Natural killer cell treated with Interleukin-12 subunit alpha and Interleukin-12 subunit beta and Interleukin-15 and Interleukin-18, amount 100 ng/mL, for 72 hours (primary cell): Measurements from ENCODE around the gene MSH6. TPM values are rescaled to one million over a fixed set of nuclear protein-coding genes. Genes with fewer than 3 reads are reported as not detected.
"Not testable (repeated sequence)": the region's sequence is repeated elsewhere in the genome, so short reads cannot be mapped to it uniquely, and the experiment has no call there.

ENCODE experiments used
- ATAC-seq, 2 donors: fragments of 150-1000 bp; cut with Tn5 transposase in 1 of 2; sonication (Bioruptor Pico), chemical (Tn5 transposase) in 1 of 2; 2 replicates each; pipeline ENCODE4 v1.10.0; 2021
- DNase-seq: peaks from one replicate; pipeline ENCODE4 v3.0.0; 2022; ENCODE audit warnings: low spot score
- H3K27ac Mint-ChIP-seq, 2 donors: 1 replicate in 1 of 2; 2 replicates in 1 of 2; pipeline ENCODE4 v1.8.0; 2022; ENCODE audit warnings: mixed read lengths in 2 of 2, mild to moderate bottlenecking in 1 of 2, moderate library complexity in 1 of 2
- H3K27me3 Mint-ChIP-seq, 2 donors: 1 replicate in 1 of 2; 2 replicates in 1 of 2; pipeline ENCODE4 v1.8.0; 2022; ENCODE audit warnings: mixed read lengths in 2 of 2
- H3K36me3 Mint-ChIP-seq: one replicate; pipeline ENCODE4 v1.8.0; 2022; ENCODE audit warnings: mixed read lengths
- H3K4me1 Mint-ChIP-seq, 2 donors: 1 replicate in 1 of 2; 2 replicates in 1 of 2; pipeline ENCODE4 v1.8.0; 2022; ENCODE audit warnings: low read depth in 2 of 2, mixed read lengths in 2 of 2, mild to moderate bottlenecking in 1 of 2
- H3K4me3 Mint-ChIP-seq: one replicate; pipeline ENCODE4 v1.8.0; 2022; ENCODE audit warnings: mixed read lengths
- H3K9me3 Mint-ChIP-seq: 2 replicates; pipeline ENCODE4 v1.8.0; 2022; ENCODE audit warnings: mixed read lengths
- total RNA-seq, 2 donors: library from RNA; stranded (reverse); gene quantifications; one replicate each; pipeline ENCODE4 v1.2.3, GENCODE V29; 2022

The MSH6 gene
- total RNA-seq, 2 donors from 2014 or later = 62.7 to 81.2 TPM

DNA sequence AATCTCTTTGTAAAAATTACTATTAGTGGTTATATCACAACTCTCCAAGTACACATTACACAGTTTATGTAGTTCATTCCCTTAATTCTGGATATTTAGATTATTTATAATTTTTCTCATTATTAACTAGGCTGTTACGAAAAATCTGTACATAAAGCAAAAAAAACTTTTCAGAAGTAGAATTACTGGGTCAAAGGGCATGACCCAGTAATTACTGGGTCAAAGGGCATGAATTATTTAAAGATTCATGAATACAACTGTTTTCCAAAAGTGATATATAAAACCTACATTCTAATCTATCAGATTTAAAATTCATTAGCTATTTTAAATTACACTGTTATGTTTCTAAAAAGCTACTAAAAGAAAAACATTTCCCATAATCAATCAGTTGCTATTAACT lies 55.3 kb downstream of the MSH6 start:
- Mint-ChIP-seq H3K9me3 (no peaks in the 10 kb centered on the region), H3K4me1 (peaks cover 6 to 8% of the 10 kb centered on the region in 2 donors), H3K4me3 (no peak overlapping the region), H3K27ac (no peak overlapping the region), H3K27me3 (no peaks in the 10 kb centered on the region), H3K36me3 (peaks cover 12% of the 10 kb centered on the region)
- DNase-seq (no peak), ATAC-seq (no peak)

DNA sequence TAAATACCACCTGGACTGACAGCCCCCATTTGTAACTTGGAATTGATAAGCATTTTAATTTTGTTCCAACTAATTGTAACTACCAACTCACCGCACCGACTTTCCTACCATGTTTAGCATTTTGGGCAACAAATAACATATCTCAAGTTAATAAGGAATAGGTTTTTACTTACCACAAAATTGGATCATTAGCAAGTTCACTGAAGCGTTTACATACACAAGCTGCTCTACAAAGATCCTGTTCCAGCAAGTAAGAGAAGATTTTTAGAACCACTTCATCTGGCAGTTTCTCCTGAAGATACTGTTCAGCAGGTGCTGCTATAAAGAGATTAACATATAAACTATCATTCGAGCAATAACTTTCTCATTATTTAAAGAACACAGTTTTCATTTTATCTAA lies 55.7 kb downstream of the MSH6 start:
- Mint-ChIP-seq H3K27ac (peak overlapping the region in 1 of 2 donors; percentile 23), H3K9me3 (no peaks in the 10 kb centered on the region), H3K4me1 (peaks cover 10 to 13% of the 10 kb centered on the region in 2 donors)

DNA sequence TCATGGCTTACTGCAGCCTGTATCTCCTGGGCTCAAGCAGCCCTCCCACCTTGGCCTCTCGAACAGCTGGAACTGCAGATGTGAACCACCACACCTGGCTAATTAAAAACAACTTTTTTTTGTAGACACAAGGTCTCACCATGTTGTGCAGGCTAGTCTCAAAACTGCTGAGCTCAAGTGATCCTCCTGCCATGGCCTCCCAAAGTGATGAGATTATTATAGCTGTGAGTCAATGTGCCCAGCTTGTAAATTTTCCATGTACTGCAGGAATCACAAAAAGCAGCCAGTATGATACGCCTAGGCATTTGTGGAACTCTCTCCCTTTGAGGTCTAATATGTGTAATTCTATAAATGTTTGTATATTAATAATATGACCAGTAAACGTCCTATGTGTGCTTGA lies 59.9 kb downstream of the MSH6 start:
- no peak for ATAC-seq
- Mint-ChIP-seq H3K4me3 (no peak overlapping the region), H3K4me1 (peaks cover 21 to 29% of the 10 kb centered on the region in 2 donors), H3K9me3 (no peaks in the 10 kb centered on the region), H3K36me3 (peaks cover 5% of the 10 kb centered on the region), H3K27ac (peak overlapping the region in 1 of 2 donors; percentile 11), H3K27me3 (no peaks in the 10 kb centered on the region)
- DNase-seq = no peak

More for the DNA sequence above, 55.7 kb downstream of the MSH6 start:
- H3K4me3 Mint-ChIP-seq = no peak overlapping the region
- ATAC-seq = no peak
- no peaks in the 10 kb centered on the region for H3K27me3 Mint-ChIP-seq
- DNase-seq = no peak
- H3K36me3 Mint-ChIP-seq = peaks cover 12% of the 10 kb centered on the region

DNA sequence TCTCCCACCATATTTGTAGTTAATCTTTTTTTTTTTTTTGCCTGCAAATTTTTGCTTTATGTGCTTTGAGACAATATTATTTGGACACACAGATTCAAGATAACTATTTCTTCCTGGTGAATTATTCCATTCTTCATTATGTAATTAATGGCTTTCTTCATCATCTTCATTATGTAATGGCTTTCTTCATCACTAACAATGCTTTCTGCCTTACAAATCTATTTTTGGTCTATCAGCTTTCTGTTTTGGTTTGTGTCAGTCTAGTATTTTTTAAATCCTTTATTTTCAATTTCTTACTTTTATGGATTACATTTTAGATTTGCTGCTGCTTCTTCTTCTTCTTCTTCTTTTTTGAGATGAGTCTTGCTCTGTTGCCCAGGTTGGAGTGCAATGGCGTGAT lies 60.5 kb downstream of the MSH6 start:
- ATAC-seq (no peak), DNase-seq (no peak)
- Mint-ChIP-seq H3K9me3 (no peaks in the 10 kb centered on the region), H3K4me3 (no peak overlapping the region), H3K27ac (peak overlapping the region in 1 of 2 donors; percentile 11), H3K36me3 (peaks cover 5% of the 10 kb centered on the region), H3K27me3 (no peaks in the 10 kb centered on the region), H3K4me1 (peaks cover 21 to 33% of the 10 kb centered on the region in 2 donors)

DNA sequence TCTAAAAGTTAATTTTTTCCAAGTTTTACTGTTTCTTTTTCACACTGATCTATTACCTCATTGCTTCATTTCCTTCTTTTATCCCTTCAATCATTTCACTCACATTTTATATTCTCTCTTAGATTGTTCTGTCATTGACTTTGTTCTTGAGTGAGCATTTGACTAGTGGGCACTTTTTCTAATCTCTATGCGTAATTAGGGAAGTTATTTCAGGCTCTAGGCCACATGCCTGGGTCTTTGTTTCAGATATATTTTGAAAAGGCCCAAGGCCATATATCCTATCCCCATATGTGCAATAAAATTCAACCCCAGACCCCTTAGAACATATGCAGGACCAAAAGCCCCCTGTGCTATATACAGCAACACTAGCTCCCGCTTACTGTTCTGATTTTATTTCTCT lies 61.2 kb downstream of the MSH6 start:
- ATAC-seq (no peak), DNase-seq (no peak)
- Mint-ChIP-seq H3K4me1 (peaks cover 21 to 33% of the 10 kb centered on the region in 2 donors), H3K27ac (peak overlapping the region; percentile 9 to 11), H3K4me3 (peak overlapping the region; percentile 2), H3K9me3 (no peaks in the 10 kb centered on the region), H3K27me3 (no peaks in the 10 kb centered on the region), H3K36me3 (no peaks in the 10 kb centered on the region)

DNA sequence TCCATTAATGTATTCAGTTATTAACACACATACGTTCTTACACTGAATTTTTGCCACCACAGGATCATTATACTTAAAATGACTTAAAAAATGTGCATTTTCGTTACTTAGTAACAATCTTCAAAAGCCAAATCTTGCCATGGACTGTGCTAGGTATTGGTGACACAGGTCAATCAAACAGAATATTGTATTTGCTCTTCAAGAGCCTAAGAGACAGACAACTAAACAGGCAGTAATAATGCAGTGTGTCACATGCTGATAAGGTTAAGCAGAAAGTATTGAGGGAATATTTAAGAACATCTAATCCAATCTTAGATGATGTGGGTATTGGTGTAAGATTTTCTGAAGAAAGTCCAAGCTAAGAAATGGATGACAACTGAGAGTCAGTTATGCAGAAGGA lies 66.4 kb downstream of the MSH6 start:
- H3K27me3 Mint-ChIP-seq = no peaks in the 10 kb centered on the region

DNA sequence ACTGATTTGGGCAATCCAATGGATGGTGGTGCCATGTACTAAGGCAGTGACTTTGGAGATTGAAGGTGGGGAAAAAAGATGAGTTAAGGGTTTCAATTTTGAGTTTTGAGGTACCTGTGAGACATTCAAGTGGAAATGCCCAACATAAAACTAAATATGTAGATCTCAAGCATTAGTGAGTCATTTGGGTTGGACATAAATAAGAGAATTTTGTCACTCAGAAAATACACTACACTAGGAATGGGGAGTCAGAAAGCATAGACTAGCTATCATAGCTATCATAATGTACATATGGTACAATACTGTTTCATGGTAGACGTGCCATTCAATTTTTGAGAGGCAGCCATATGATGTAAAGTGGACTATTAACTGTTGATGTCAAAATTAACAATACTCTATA lies 67.3 kb downstream of the MSH6 start:
- no peak for ATAC-seq
- peaks cover 21 to 22% of the 10 kb centered on the region in 2 donors for H3K4me1 Mint-ChIP-seq
- no peaks in the 10 kb centered on the region for H3K27me3 Mint-ChIP-seq
- no peaks in the 10 kb centered on the region for H3K36me3 Mint-ChIP-seq
- H3K4me3 Mint-ChIP-seq = no peak overlapping the region
- DNase-seq = no peak
- no peaks in the 10 kb centered on the region for H3K9me3 Mint-ChIP-seq
- H3K27ac Mint-ChIP-seq = no peak overlapping the region

More for the DNA sequence above, 66.4 kb downstream of the MSH6 start:
- Mint-ChIP-seq H3K36me3 (no peaks in the 10 kb centered on the region), H3K27ac (no peak overlapping the region), H3K4me1 (peaks cover 26 to 30% of the 10 kb centered on the region in 2 donors), H3K4me3 (no peak overlapping the region), H3K9me3 (no peaks in the 10 kb centered on the region)
- ATAC-seq (no peak), DNase-seq (no peak)

DNA sequence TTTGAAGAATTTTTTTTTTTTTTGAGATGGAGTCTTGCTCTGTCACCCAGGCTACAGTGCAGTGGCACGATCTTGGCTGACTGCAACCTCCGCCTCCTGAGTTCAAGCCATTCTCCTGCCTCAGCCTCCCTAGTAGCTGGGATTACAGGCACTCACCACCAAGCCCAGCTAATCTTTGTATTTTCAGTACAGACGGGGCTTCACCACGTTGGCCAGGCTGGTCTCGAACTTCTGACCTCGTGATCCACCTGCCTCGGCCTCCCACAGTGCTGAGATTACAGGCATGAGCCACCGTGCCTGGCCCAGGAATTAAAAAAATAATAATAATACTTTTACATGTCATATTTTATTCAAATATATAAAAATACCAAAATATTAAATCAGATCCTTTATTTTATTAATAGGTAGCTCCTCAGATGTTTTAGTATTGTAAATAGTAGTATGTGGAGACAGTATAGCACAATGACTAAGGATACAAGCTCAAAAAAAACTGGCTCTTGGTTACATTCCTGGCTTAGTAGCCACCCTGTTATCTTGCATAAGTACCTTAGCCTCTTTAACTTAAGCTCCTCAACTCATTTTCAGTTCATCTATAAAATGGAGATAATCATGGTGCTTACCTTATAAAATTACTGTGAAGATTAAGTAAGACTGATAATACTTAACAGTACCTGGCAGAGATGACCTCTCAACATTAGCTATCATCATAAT lies 70.3 kb downstream of the MSH6 start:
- DNase-seq, H3K27me3 Mint-ChIP-seq, H3K27ac Mint-ChIP-seq, ATAC-seq, H3K36me3 Mint-ChIP-seq, H3K9me3 Mint-ChIP-seq, H3K4me3 Mint-ChIP-seq: not testable (repeated sequence)
- H3K4me1 Mint-ChIP-seq = peaks cover 33 to 45% of the 10 kb centered on the region in 2 donors

Other genes starting within 250 kb of the MSH6 start
- under 1 TPM; 0.25 to 0.26 TPM for gene KCNK12, start 212.2 kb upstream of the MSH6 start, total RNA-seq
- 10 to 100 TPM; 42.7 to 48.4 TPM for gene FBXO11, start 123.4 kb downstream of the MSH6 start, total RNA-seq